ENCODE measurements around the gene PRSS23.

PRSS23 gene

GRCh38 chr11:86790867-86791849, 9.2 kb upstream of the PRSS23 start:
- DNase-seq (ENCODE audit: low spot score), result no peak

DNA sequence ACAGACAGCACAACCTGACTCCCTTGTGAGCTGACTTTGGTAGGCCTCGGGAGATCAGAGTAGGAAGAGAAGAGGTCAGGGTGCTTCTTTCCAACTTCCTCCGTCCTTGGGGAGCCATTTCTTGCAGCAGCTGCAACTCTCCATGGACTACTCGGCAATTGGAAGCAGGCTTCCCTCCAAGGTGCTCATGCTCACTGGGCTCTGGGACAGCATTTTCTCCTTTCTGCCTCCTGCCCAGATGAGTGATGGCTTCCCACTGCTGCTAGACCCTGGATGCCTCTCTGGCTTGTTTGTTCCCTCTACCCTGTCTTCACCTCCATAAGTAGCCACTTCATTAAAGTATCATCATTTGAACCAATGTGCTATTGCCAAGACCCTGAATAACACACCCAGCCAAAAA, 8.2 kb upstream of the PRSS23 start:
- DNase-seq (ENCODE audit: low spot score), result no peak

DNA sequence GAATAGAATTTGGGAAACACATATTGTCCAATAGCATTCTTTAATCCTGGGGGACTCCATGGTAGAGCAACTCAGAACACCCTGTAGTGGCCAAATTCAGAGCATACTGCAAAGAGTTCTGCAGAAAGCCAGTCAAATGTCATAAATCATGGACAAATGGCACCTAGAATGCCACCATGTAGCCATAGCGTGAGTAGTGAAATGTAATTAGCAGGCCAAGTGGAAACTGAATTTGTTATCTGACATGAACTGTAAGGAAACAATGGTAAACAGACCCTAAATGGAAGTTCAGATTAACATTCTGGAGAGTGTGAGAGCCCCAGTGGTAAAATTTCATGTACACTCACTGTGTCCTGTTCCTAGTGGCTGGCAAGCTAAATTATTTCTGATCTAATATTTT, 7.0 kb upstream of the PRSS23 start:
- DNase-seq (ENCODE audit: low spot score), result no peak

GRCh38 chr11:86795511-86795910, 4.8 kb upstream of the PRSS23 start:
- no peak for DNase-seq (ENCODE audit: low spot score)

DNA sequence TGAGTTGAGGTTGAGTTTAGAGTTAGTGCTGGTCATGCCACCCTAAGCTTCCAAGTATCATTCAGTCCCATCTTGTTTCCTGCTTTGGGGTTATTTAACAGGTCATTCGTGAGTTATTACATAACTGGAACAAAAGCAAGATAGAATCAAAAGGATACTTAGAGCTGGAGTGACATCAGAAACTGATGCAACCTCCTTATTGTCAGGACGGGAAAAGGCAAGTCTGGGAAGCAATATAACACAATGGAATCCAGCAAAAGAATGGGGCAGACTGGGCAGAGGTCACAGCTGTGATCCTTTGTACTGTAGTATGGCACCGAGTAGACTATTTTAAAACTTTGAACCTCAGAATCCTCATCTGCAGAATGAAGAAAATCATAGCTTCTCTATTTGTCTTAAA, 4.4 kb upstream of the PRSS23 start:
- no peak for DNase-seq (ENCODE audit: low spot score)

GRCh38 chr11:86797133-86797532, 3.2 kb upstream of the PRSS23 start:
- DNase-seq (ENCODE audit: low spot score), result no peak

GRCh38 chr11:86798988-86799387, 1.4 kb upstream of the PRSS23 start:
- no peak for DNase-seq (ENCODE audit: low spot score)

- no peak for DNase-seq (ENCODE audit: low spot score)
Measured at GRCh38 chr11:86799680-86800075, 664 bp upstream of the PRSS23 start.

DNA sequence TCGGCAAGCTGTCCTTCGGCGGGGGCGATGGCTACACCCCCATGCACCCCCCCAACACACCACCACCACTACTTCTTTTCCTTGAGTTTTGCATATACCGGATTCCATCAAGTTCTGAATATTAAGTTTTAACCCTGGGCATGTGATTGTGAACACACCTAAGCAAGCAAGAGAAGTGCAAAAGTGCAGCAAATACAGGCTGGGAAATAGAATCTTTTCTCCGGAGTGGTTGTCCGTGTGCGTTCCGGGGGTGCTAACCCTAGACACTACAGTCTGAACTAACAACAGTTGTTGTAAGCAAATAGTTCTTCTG, 574 bp downstream of the PRSS23 start:
- DNase-seq (ENCODE audit: low spot score), result no peak

DNA sequence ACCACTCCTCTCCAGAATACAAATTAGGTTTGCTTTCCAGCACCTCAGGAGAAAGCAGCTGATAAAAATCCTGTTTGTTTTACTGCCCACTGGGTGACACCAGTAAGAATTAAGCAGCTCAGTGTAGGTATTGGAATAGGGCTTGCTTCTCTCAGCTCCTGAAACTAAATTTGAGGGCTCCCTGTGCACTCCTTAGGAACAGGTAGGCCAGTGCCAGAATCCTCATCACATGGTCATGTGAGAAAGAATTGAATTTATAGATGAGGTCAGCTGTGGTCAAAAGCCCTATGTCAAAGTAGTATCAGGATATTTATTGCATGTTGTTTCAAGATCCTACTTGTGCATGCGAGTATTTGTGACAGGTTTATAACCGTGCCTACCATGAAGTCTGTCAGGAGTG, 1.0 kb downstream of the PRSS23 start:
- DNase-seq (ENCODE audit: low spot score), result no peak

- DNase-seq (ENCODE audit: low spot score), result no peak
Measured at GRCh38 chr11:86802146-86802545, 1.8 kb downstream of the PRSS23 start.

GRCh38 chr11:86802601-86803051, 2.3 kb downstream of the PRSS23 start:
- no peak for DNase-seq (ENCODE audit: low spot score)

GRCh38 chr11:86803136-86804045, 3.0 kb downstream of the PRSS23 start:
- no peak for DNase-seq (ENCODE audit: low spot score)

GRCh38 chr11:86804951-86805350, 4.6 kb downstream of the PRSS23 start:
- no peak for DNase-seq (ENCODE audit: low spot score)

DNA sequence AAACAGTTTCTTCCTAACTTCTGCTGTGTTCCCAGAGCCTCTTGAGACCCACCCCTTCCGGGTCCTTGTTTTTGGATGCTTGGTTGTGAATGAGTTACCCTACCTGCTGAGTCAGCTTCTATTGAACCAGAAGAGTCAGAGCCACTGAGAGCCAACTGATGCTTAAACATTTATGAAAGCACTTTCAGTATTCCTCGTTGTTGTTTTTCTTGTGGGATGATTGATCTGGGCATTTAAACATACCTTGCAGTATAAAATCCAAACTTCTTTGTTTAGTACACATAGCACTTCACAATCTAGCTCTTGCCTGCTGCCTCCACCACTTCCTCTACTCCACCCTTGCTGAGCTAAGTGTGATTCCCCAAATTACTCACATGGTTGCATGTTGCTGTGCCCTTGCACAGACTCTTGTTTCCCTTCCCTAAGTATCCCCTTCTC, 5.5 kb downstream of the PRSS23 start:
- no peak for DNase-seq (ENCODE audit: low spot score)

- no peak for DNase-seq (ENCODE audit: low spot score)
Measured at GRCh38 chr11:86806903-86807302, 6.6 kb downstream of the PRSS23 start.

- no peak for DNase-seq (ENCODE audit: low spot score)
Measured at GRCh38 chr11:86807360-86807759, 7.0 kb downstream of the PRSS23 start.

- no peak for DNase-seq (ENCODE audit: low spot score)
Measured at GRCh38 chr11:86809561-86809960, 9.2 kb downstream of the PRSS23 start.

GRCh38 chr11:86810288-86810687, 9.9 kb downstream of the PRSS23 start:
- DNase-seq (ENCODE audit: low spot score), result no peak

- no peak for DNase-seq (ENCODE audit: low spot score)
Measured at GRCh38 chr11:86811637-86812321, 11.4 kb downstream of the PRSS23 start.

DNA sequence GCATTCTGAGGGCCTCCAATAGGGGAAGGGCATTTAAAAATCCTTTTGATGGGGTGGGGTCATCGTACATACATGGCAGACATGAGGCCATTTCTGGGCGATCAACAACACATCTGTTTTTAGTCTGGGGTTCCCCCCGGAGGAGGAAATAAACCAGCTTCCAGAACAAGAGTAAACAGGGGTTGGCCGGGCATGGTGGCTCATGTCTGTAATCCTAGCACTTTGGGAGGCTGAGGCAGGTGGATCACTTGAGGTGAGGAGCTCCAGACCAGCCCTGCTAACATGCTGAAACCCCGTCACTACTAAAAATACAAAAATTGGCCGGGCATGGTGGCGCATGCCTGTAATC, 12.0 kb downstream of the PRSS23 start:
- DNase-seq (ENCODE audit: low spot score), result no peak

GRCh38 chr11:86812981-86813380, 12.6 kb downstream of the PRSS23 start:
- DNase-seq (ENCODE audit: low spot score), result no peak

Measured in hematopoietic multipotent progenitor cell treated with erythropoietin and hydrocortisone succinate and interleukin-3 and kit ligand, for 17 days (in vitro differentiated cells).